ENCODE results near the gene BBLN.

Gene BBLN

DNA sequence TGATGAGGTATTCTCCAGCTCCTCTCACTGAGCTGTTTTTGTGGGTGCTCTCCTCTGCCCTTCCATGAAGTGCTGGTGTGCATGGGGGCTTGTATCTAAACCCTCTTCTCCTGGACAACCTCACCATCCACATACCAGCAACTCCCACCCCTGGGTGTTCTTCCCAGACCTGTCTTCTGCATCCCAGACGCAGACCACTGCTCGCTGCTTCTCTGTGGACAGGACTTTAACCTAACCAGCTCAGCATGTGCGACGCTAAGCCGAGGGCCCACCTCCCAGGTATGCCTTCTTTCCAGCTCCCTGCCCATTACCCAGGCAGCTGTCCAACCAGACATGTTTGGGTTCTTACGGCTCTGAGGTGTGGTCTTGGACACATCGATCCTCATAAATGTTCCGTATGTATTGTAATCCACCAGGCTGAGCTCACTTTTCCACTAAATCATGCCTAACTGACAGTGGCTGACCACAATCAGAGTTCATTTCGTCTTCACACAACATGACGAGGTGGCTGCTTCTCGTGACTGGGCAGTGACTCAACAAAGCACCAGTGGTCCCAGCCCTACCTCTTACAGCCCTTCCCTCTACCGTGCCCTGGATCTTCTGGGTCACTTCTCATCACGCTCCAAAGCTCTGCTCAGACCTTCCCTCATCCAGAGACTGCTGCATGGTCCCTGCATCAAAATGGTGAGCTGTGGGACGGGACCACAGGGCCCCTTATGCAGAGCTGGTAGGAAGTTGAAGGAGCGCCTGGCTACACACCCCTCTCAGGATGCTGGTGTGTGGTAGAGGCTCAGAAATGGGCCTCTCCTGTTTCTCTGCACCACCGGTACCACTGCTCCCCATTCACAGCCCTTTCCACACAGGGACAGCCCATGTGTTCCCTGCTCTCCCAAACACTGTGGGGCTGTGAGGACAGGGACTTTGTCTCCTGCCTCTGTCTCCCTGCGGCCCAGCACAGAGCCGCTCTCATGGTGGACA, 23.0 kb upstream of the BBLN start:
- no peak for TF ChIP-seq SIN3A (IDR thresholded peaks at IDR 0.05; ENCODE audit: borderline replicate concordance, insufficient read depth, low read length)
- no peak for TF ChIP-seq TAF1 (IDR thresholded peaks at IDR 0.05; ENCODE audit: borderline replicate concordance, insufficient read depth, low read length)
- no peak for TF ChIP-seq POLR2AphosphoS5 (IDR thresholded peaks at IDR 0.05; ENCODE audit: low read depth, low read length)
- no peak for TF ChIP-seq FOXP2 (optimal IDR thresholded peaks at IDR 0.05; ENCODE audit: borderline replicate concordance, extremely low read depth, extremely low read length, insufficient read depth)
- no peak for TF ChIP-seq REST (IDR thresholded peaks at IDR 0.05; ENCODE audit: insufficient read depth in 1 of 2, low read depth in 2 of 2, low read length in 2 of 2)

DNA sequence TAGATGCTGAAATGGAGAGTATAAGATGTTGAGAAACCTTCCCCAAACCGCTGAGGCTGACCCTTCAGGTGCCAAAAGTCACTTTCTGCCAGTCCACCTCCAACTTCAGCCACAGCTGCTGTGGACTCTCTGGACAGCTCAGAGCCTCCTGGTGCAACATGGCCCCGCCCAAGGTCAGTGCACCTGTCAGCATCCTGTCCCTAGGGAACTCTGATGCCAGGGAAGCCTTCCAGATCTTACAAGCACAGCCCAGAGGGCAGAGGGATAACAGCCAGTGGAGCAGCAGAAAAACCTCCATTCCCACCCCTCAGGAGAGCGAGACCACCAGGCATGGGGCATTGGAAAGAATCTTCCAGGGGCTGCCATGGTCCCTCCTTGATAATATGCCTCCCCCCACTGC, 22.1 kb upstream of the BBLN start:
- no peak for TF ChIP-seq TAF1 (IDR thresholded peaks at IDR 0.05; ENCODE audit: borderline replicate concordance, insufficient read depth, low read length)
- TF ChIP-seq POLR2AphosphoS5 (IDR thresholded peaks at IDR 0.05; ENCODE audit: low read depth, low read length): no peak
- no peak for TF ChIP-seq FOXP2 (optimal IDR thresholded peaks at IDR 0.05; ENCODE audit: borderline replicate concordance, extremely low read depth, extremely low read length, insufficient read depth)
- no peak for TF ChIP-seq REST (IDR thresholded peaks at IDR 0.05; ENCODE audit: insufficient read depth in 1 of 2, low read depth in 2 of 2, low read length in 2 of 2)
- no peak for TF ChIP-seq SIN3A (IDR thresholded peaks at IDR 0.05; ENCODE audit: borderline replicate concordance, insufficient read depth, low read length)

GRCh38 chr9:128139621-128140020, 20.4 kb upstream of the BBLN start:
- no peak for TF ChIP-seq FOXP2 (optimal IDR thresholded peaks at IDR 0.05; ENCODE audit: borderline replicate concordance, extremely low read depth, extremely low read length, insufficient read depth)
- no peak for TF ChIP-seq TAF1 (IDR thresholded peaks at IDR 0.05; ENCODE audit: borderline replicate concordance, insufficient read depth, low read length)
- TF ChIP-seq POLR2AphosphoS5 (IDR thresholded peaks at IDR 0.05; ENCODE audit: low read depth, low read length): no peak
- no peak for TF ChIP-seq SIN3A (IDR thresholded peaks at IDR 0.05; ENCODE audit: borderline replicate concordance, insufficient read depth, low read length)
- no peak for TF ChIP-seq REST (IDR thresholded peaks at IDR 0.05; ENCODE audit: insufficient read depth in 1 of 2, low read depth in 2 of 2, low read length in 2 of 2)

DNA sequence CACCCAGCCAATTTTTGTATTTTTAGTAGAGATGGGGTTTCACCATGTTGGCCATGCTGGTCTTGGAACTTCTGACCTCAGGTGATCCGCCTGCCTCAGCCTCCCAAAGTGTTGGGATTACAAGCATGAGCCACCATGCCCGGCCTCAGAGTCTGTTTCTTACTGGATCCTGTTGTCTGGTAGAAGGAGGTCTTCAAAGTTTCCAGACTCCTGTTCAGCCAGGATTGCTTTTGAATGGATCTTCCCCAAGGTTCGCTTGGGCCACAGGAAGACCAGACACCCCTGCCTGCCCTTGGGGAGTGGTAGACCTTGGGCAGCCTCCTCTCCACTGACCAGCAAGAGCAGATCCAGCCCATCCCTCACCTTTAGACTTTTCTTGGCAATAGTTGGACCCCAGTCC, 18.5 kb upstream of the BBLN start:
- TF ChIP-seq SIN3A (IDR thresholded peaks at IDR 0.05; ENCODE audit: borderline replicate concordance, insufficient read depth, low read length) (no peak), POLR2AphosphoS5 (IDR thresholded peaks at IDR 0.05; ENCODE audit: low read depth, low read length) (no peak), TAF1 (IDR thresholded peaks at IDR 0.05; ENCODE audit: borderline replicate concordance, insufficient read depth, low read length) (no peak), REST (IDR thresholded peaks at IDR 0.05; ENCODE audit: insufficient read depth in 1 of 2, low read depth in 2 of 2, low read length in 2 of 2) (no peak), FOXP2 (optimal IDR thresholded peaks at IDR 0.05; ENCODE audit: borderline replicate concordance, extremely low read depth, extremely low read length, insufficient read depth) (no peak)

All from PFSK-1 (cell line).